Endodermal cell (in vitro differentiated cells): ENCODE results near the gene RNF144A. TPM values are rescaled to one million over a fixed set of nuclear protein-coding genes. Genes with fewer than 3 reads are reported as not detected.
A peak's percentile ranks its signal among the peaks of the same experiment; 100 is the strongest.

Experiments used
- DNase-seq: peaks from one replicate; pipeline ENCODE4 v3.0.0-alpha.2; 2017
- H3K27ac ChIP-seq: 2 replicates; pipeline ENCODE4 v1.5.1; 2013; ENCODE audit warnings: mild to moderate bottlenecking, low read depth, low read length, moderate library complexity
- H3K27me3 ChIP-seq: 2 replicates; pipeline ENCODE4 v1.6.1; 2013; ENCODE audit warnings: mild to moderate bottlenecking, low read length, moderate library complexity; ENCODE audit not compliant: insufficient read depth, control insufficient read depth, poor library complexity, severe bottlenecking
- H3K36me3 ChIP-seq: 2 replicates; pipeline ENCODE4 v1.7.0; 2013; ENCODE audit warnings: mild to moderate bottlenecking, low read length, moderate library complexity; ENCODE audit not compliant: control insufficient read depth, insufficient read depth
- H3K4me1 ChIP-seq: one replicate; pipeline ENCODE4 v1.7.0; 2013; ENCODE audit warnings: low read length; ENCODE audit not compliant: control insufficient read depth, insufficient read depth
- H3K4me3 ChIP-seq: 2 replicates; pipeline ENCODE4 v1.5.1; 2013; ENCODE audit warnings: mild to moderate bottlenecking, low read length, moderate library complexity
- H3K9ac ChIP-seq: 2 replicates; pipeline ENCODE4 v1.6.1; 2013; ENCODE audit warnings: mild to moderate bottlenecking, low read length, moderate library complexity; ENCODE audit not compliant: poor library complexity, severe bottlenecking; ENCODE audit errors: extremely low read depth
- H3K9me3 ChIP-seq: 2 replicates; pipeline ENCODE4 v1.6.1; 2013; ENCODE audit warnings: mild to moderate bottlenecking, low read length, moderate library complexity; ENCODE audit not compliant: control insufficient read depth
- H3K27ac Mint-ChIP-seq: 2 replicates; pipeline ENCODE4 v1.8.0; 2020; ENCODE audit warnings: mixed read lengths
- H3K27me3 Mint-ChIP-seq: 2 replicates; pipeline ENCODE4 v1.8.0; 2021; ENCODE audit warnings: mild to moderate bottlenecking, mixed read lengths; ENCODE audit not compliant: insufficient read depth
- H3K36me3 Mint-ChIP-seq: 2 replicates; pipeline ENCODE4 v1.8.0; 2020; ENCODE audit warnings: low read depth, mixed read lengths
- H3K4me1 Mint-ChIP-seq: 2 replicates; pipeline ENCODE4 v1.8.0; 2020; ENCODE audit warnings: mixed read lengths
- H3K4me3 Mint-ChIP-seq: 2 replicates; pipeline ENCODE4 v1.8.0; 2020; ENCODE audit warnings: mild to moderate bottlenecking, moderate library complexity, mixed read lengths
- H3K9me3 Mint-ChIP-seq: 2 replicates; pipeline ENCODE4 v1.8.0; 2020; ENCODE audit warnings: mild to moderate bottlenecking, mixed read lengths
- CTCF ChIP-seq: fragments of 200-600 bp; sonication (generic); conservative IDR thresholded peaks from 2 replicates; pipeline ENCODE4 v1.5.0; 2021; ENCODE audit warnings: antibody characterized with exemption, mild to moderate bottlenecking
- WGBS, 2 experiments: methylation state at CpG; one replicate each; pipeline versions ENCODE4 v1.1.5 to v1.1.7; 2013; ENCODE audit warnings: missing lambda C conversion rate in 2 of 2, mixed read lengths in 1 of 2; ENCODE audit not compliant: insufficient coverage in 1 of 2, insufficient read length in 1 of 2; 5-methylcytosine and 5-hydroxymethylcytosine counted together
- total RNA-seq, 2 donors: library from RNA; stranded (reverse); fragmentation: NEBNext Ultra II Directional in 1 of 2; extraction: Animal tissue kit (Norgen Biotek cat#: 25700) in 1 of 2; gene quantifications; 2 replicates in 1 of 2; 3 replicates in 1 of 2; pipeline ENCODE4 v1.2.1, GENCODE V29; 2021

The RNF144A gene
- total RNA-seq, 2 donors from 2014 or later: 12.4 to 26.0 TPM

GRCh38 chr2:6982934-6983589 lies 65.8 kb downstream of the RNF144A start:
- peak overlapping the region; percentile 58 for H3K27ac ChIP-seq
- TF ChIP-seq CTCF: no peak
- no peaks in the 10 kb centered on the region for H3K27me3 Mint-ChIP-seq

DNA sequence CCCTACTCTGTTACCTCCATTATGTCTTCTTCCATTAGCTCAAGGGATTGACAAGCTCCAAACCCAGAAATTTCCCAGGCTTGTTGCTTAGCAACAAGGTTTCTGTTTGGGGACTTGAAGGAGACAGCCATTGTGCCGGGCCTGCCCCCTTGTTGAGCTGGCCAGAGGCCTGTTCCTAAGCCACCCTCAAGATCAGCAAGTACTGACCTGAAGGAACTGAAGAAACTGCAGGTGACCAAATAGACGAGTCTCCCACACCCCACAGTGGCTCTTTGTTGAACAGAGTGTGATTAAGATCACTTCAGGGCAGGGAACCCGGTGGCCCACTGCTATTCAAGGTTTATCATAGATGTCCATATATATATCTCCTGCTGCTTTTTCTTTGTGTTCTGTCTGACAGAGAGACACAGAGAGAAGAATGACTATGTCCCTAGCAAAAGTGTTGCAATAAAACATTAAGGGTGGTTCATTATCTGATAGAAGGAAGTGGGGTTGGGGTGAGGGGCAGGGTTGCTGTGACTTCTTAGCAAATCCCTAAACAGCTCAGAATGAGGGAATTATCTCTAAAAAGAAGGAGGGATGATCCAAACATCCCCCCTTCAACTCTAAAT lies 69.2 kb downstream of the RNF144A start:
- peaks cover 19% of the 10 kb centered on the region for H3K36me3 Mint-ChIP-seq
- 0 to 39% methylated on average over 1 to 3 of the region's 3 CpGs for WGBS, 2 experiments
- peaks cover 14% of the 10 kb centered on the region for H3K9me3 Mint-ChIP-seq
- Histone ChIP-seq H3K9me3 (peaks cover 13% of the 10 kb centered on the region), H3K4me1 (no peaks in the 10 kb centered on the region), H3K27me3 (no peaks in the 10 kb centered on the region), H3K27ac (peak overlapping the region; percentile 97), H3K4me3 (no peak overlapping the region), H3K9ac (no peak overlapping the region), H3K36me3 (peaks cover 20% of the 10 kb centered on the region)
- peaks cover 14% of the 10 kb centered on the region for H3K4me1 Mint-ChIP-seq
- H3K4me3 Mint-ChIP-seq: no peak overlapping the region
- no peak for TF ChIP-seq CTCF
- DNase-seq: peak; percentile 61
- H3K27me3 Mint-ChIP-seq: no peaks in the 10 kb centered on the region
- peak overlapping the region; percentile 42 for H3K27ac Mint-ChIP-seq

More at GRCh38 chr2:6982934-6983589, 65.8 kb downstream of the RNF144A start:
- H3K9ac ChIP-seq: no peak overlapping the region
- DNase-seq: no peak
- no peaks in the 10 kb centered on the region for H3K27me3 ChIP-seq
- H3K36me3 Mint-ChIP-seq: peaks cover 25% of the 10 kb centered on the region
- no peak overlapping the region for H3K27ac Mint-ChIP-seq
- peaks cover 21% of the 10 kb centered on the region for H3K9me3 ChIP-seq
- peaks cover 14% of the 10 kb centered on the region for H3K4me1 Mint-ChIP-seq
- peaks cover 30% of the 10 kb centered on the region for H3K9me3 Mint-ChIP-seq
- WGBS, 2 experiments: 77 to 93% methylated on average over 5 to 6 of the region's 6 CpGs
- no peak overlapping the region for H3K4me3 ChIP-seq
- peaks cover 4% of the 10 kb centered on the region for H3K36me3 ChIP-seq
- no peak overlapping the region for H3K4me3 Mint-ChIP-seq
- H3K4me1 ChIP-seq: no peaks in the 10 kb centered on the region

GRCh38 chr2:6986912-6987361 lies 69.7 kb downstream of the RNF144A start:
- H3K27ac ChIP-seq: peak overlapping the region; percentile 97
- no peaks in the 10 kb centered on the region for H3K27me3 ChIP-seq
- peaks cover 20% of the 10 kb centered on the region for H3K36me3 ChIP-seq
- Mint-ChIP-seq H3K4me3 (no peak overlapping the region), H3K27me3 (no peaks in the 10 kb centered on the region), H3K9me3 (peaks cover 9% of the 10 kb centered on the region), H3K27ac (no peak overlapping the region), H3K36me3 (peaks cover 15% of the 10 kb centered on the region), H3K4me1 (peaks cover 14% of the 10 kb centered on the region)
- DNase-seq: no peak
- no peak overlapping the region for H3K9ac ChIP-seq
- 91% methylated on average over 12 of the region's 12 CpGs; no CpG with 5 or more reads in 1 of the 2 experiments for whole genome bisulfite sequencing, 2 experiments
- TF ChIP-seq CTCF: no peak
- no peaks in the 10 kb centered on the region for H3K4me1 ChIP-seq
- H3K4me3 ChIP-seq: no peak overlapping the region
- peaks cover 9% of the 10 kb centered on the region for H3K9me3 ChIP-seq
